CD4-positive, alpha-beta T cell treated with Interferon alpha-2 for 1 hour (primary cell): ENCODE data around the gene STARD3NL.
"Not testable (repeated sequence)": the region's sequence is repeated elsewhere in the genome, so short reads cannot be mapped to it uniquely, and the experiment has no call there.

Source experiments
- DNase-seq, 2 donors: peaks; one replicate each; pipeline ENCODE4 v3.0.0-alpha.2; 2020 to 2022

Gene STARD3NL

DNA sequence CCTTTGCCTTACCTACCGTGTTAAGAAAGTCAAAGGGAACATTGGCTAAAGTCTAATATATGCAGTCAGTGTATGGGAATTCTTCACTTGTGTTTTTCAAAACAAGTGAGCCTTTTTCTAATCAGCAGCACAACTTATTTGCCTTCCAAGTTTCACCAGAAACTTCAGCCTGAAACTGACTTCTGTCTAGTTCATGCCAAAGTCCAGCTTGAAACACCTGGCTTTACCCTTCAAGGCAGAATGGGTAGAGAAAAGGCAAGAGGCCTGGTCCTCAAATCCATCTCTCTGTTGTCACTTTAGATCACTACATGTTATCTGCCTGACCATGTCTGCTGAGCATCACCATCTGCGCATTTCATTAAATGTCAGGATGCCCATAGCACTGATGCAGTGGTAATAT, 92.4 kb downstream of the STARD3NL start:
- not testable (repeated sequence) for DNase-seq

- DNase-seq, result no peak
Observed at GRCh38 chr7:38273286-38273995, 95.4 kb downstream of the STARD3NL start, which contains the start of gene TARP. Gene TARP (minus strand): TSS chr7:38273636.

GRCh38 chr7:38274486-38274885, 96.4 kb downstream of the STARD3NL start:
- DNase-seq, result peak in 1 of 2 donors; percentile 21

GRCh38 chr7:38274927-38275620, 97.0 kb downstream of the STARD3NL start:
- DNase-seq, result no peak

DNA sequence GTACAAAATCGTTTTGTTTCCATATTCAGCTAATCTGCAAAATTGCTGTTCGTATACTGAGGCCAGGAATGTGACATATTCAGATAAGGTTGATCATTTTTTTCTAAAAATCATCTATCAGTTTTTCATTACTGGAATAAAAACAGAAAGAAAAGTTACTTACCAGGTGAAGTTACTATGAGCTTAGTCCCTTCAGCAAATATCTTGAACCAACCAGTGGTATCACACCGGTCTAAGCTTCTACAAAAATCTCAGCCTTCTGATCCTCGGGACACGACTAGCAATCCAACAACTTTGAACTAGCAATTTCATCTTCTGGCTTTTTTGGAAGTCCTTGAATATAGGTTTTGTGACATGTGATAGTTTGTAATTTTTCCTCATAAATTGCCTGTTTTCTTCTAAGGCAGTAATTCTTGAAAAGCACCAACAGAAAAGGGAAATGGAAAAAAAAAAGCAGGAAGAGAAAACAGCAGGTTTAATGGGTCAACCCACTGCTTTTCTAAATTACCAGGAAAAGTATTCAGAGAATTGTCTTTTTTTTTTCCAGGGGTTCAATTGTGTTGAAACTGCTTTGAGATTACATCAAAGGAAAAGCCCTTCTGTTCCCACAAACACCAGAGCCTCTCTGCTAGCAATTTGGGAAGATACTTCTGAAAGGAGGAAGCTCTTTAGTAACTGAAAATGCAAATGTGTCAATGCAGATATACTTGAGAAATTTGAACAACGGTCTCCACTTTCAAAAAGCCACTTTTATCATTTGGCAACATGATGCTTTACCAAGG, 98.2 kb downstream of the STARD3NL start:
- no peak for DNase-seq

DNA sequence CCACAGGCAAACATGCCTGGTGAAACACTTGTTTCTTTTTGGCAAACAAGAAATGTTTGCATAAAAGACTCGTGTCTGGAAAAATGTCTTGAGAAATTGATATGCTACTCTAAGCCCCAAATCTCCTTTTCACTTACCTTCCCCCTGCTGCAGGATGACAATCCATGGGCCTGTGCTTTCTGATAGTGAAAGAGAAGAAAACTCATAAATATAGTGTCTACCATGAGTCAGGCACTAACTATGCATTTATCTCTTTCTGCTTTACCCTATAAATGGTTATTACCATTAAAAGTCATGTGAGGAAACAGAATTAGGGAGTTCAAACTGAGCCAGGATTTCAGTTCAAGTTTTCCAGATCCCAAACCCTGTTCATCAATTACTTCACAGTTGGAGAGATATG, 102.0 kb downstream of the STARD3NL start:
- no peak for DNase-seq
